NB4 (cell line): Measurements from ENCODE around the gene GINM1.

Source experiments
- CTCF ChIP-seq: IDR thresholded peaks from one replicate; pipeline ENCODE4 v1.5.1; 2012; ENCODE audit warnings: low read depth, low read length
- MAX ChIP-seq: IDR thresholded peaks from 2 replicates; pipeline ENCODE4 v1.6.1; 2011; ENCODE audit warnings: low read depth, low read length
- MYC ChIP-seq: IDR thresholded peaks from 2 replicates; pipeline ENCODE4 v1.6.1; 2011; ENCODE audit warnings: low read depth, low read length
- POLR2A ChIP-seq: IDR thresholded peaks from 2 replicates; pipeline ENCODE4 v1.6.1; 2011; ENCODE audit warnings: mild to moderate bottlenecking; ENCODE audit not compliant: insufficient read length; ENCODE audit errors: extremely low read depth

GRCh38 chr6:149615805-149616204 lies 49.6 kb downstream of the GINM1 start:
- TF ChIP-seq POLR2A (no peak), CTCF (no peak), MAX (no peak), MYC (no peak)
